Epithelial cell of prostate (primary cell): ENCODE measurements around the gene CACNA2D2.

Experiments
- DNase-seq: peaks from one replicate; pipeline ENCODE4 v3.0.0-alpha.2; 2011; ENCODE audit warnings: low read depth, low spot score
- H3K27ac ChIP-seq: fragments of 450-650 bp; 2 replicates; pipeline ENCODE4 v1.5.1; 2017; ENCODE audit warnings: mild to moderate bottlenecking

CACNA2D2 gene

GRCh38 chr3:50503504-50504342 lies at the start of gene CACNA2D2:
Gene CACNA2D2 (minus strand): TSS chr3:50503634. CDS start chr3:50503423, 211 bp downstream.
- no peak for DNase-seq
- H3K27ac ChIP-seq = no peak within 1 kb of the TSS

- no peak for DNase-seq
- no peak overlapping the region for H3K27ac ChIP-seq
Measured at GRCh38 chr3:50552598-50552997, 49.2 kb upstream of the CACNA2D2 start.

GRCh38 chr3:50551681-50552435 lies 48.4 kb upstream of the CACNA2D2 start:
- DNase-seq = no peak
- H3K27ac ChIP-seq = no peak overlapping the region

GRCh38 chr3:50551054-50551659 lies 47.7 kb upstream of the CACNA2D2 start:
- H3K27ac ChIP-seq = no peak overlapping the region
- DNase-seq = no peak

- no peak for DNase-seq
- H3K27ac ChIP-seq = no peak overlapping the region
Measured at GRCh38 chr3:50550079-50550736, 46.8 kb upstream of the CACNA2D2 start.

- H3K27ac ChIP-seq = no peak overlapping the region
- DNase-seq = no peak
Measured at GRCh38 chr3:50549226-50549625, 45.8 kb upstream of the CACNA2D2 start.

GRCh38 chr3:50545781-50546180 lies 42.3 kb upstream of the CACNA2D2 start:
- no peak for DNase-seq
- no peak overlapping the region for H3K27ac ChIP-seq

- no peak for DNase-seq
- no peak overlapping the region for H3K27ac ChIP-seq
Measured at GRCh38 chr3:50542177-50543034, 39.0 kb upstream of the CACNA2D2 start.

GRCh38 chr3:50539356-50540286 lies 36.2 kb upstream of the CACNA2D2 start:
- no peak for DNase-seq

GRCh38 chr3:50537421-50538129 lies 34.1 kb upstream of the CACNA2D2 start:
- H3K27ac ChIP-seq = no peak overlapping the region
- no peak for DNase-seq

More at GRCh38 chr3:50539356-50540286, 36.2 kb upstream of the CACNA2D2 start:
- H3K27ac ChIP-seq = no peak overlapping the region

GRCh38 chr3:50536471-50537180 lies 33.2 kb upstream of the CACNA2D2 start:
- H3K27ac ChIP-seq = no peak overlapping the region
- DNase-seq = no peak

GRCh38 chr3:50534681-50535330 lies 31.4 kb upstream of the CACNA2D2 start:
- DNase-seq = no peak
- no peak overlapping the region for H3K27ac ChIP-seq

- no peak overlapping the region for H3K27ac ChIP-seq
- no peak for DNase-seq
Measured at GRCh38 chr3:50533807-50534461, 30.5 kb upstream of the CACNA2D2 start.

- DNase-seq = no peak
- H3K27ac ChIP-seq = no peak overlapping the region
Measured at GRCh38 chr3:50533316-50533715, 29.9 kb upstream of the CACNA2D2 start.

GRCh38 chr3:50532062-50532705 lies 28.8 kb upstream of the CACNA2D2 start:
- DNase-seq = no peak
- H3K27ac ChIP-seq = no peak overlapping the region

- H3K27ac ChIP-seq = no peak overlapping the region
- no peak for DNase-seq
Measured at GRCh38 chr3:50531201-50531600, 27.8 kb upstream of the CACNA2D2 start.
